Smooth muscle cell (in vitro differentiated cells): ENCODE data around the gene RNF25. TPM values are rescaled to one million over a fixed set of nuclear protein-coding genes. Genes with fewer than 3 reads are reported as not detected.

Experiments
- DNase-seq: peaks from one replicate; lab custom pipeline; 2025; ENCODE audit not compliant: unreplicated experiment; lab: John Stamatoyannopoulos, UW
- H2AFZ ChIP-seq: fragments of 200-600 bp; sonication (generic); 2 replicates; pipeline ENCODE4 v1.6.0; 2016; ENCODE audit warnings: antibody characterized with exemption, low read depth, mild to moderate bottlenecking
- H3F3A ChIP-seq: fragments of 200-600 bp; sonication (generic); 2 replicates; pipeline ENCODE4 v1.6.0; 2017; ENCODE audit warnings: antibody characterized with exemption, low read depth
- H3K27ac ChIP-seq: fragments of 200-600 bp; sonication (generic); 2 replicates; pipeline ENCODE4 v1.5.1; 2016; ENCODE audit warnings: low read depth, mild to moderate bottlenecking
- H3K27me3 ChIP-seq: fragments of 200-600 bp; sonication (generic); 2 replicates; pipeline ENCODE4 v1.6.1; 2016; ENCODE audit warnings: low read depth, mild to moderate bottlenecking
- H3K36me3 ChIP-seq: fragments of 200-600 bp; sonication (generic); 2 replicates; pipeline ENCODE4 v1.5.1; 2016; ENCODE audit warnings: low read depth
- H3K4me1 ChIP-seq: fragments of 200-600 bp; sonication (generic); 2 replicates; pipeline ENCODE4 v1.5.1; 2016; ENCODE audit warnings: low read depth
- H3K4me2 ChIP-seq: fragments of 200-600 bp; sonication (generic); 2 replicates; pipeline ENCODE4 v1.6.0; 2016; ENCODE audit warnings: mild to moderate bottlenecking
- H3K4me3 ChIP-seq: fragments of 200-600 bp; sonication (generic); 2 replicates; pipeline ENCODE4 v1.5.1; 2016; ENCODE audit warnings: mild to moderate bottlenecking
- H3K79me2 ChIP-seq: fragments of 200-600 bp; sonication (generic); 2 replicates; pipeline ENCODE4 v1.6.0; 2016; ENCODE audit warnings: low read depth, mild to moderate bottlenecking
- H3K9ac ChIP-seq: fragments of 200-600 bp; sonication (generic); 2 replicates; pipeline ENCODE4 v1.6.0; 2016; ENCODE audit warnings: low read depth
- H3K9me3 ChIP-seq: fragments of 200-600 bp; sonication (generic); replicated peaks from 2 replicates; pipeline ENCODE4 v1.5.1; 2016; ENCODE audit warnings: low read depth
- H4K20me1 ChIP-seq: fragments of 200-600 bp; sonication (generic); 2 replicates; pipeline ENCODE4 v1.6.0; 2016; ENCODE audit warnings: low read depth
- CTCF ChIP-seq: fragments of 200-600 bp; sonication (generic); IDR thresholded peaks from 2 replicates; pipeline ENCODE4 v1.5.1; 2017; ENCODE audit warnings: borderline replicate concordance, mild to moderate bottlenecking, antibody characterized with exemption; ENCODE audit not compliant: insufficient read depth, poor library complexity, severe bottlenecking
- WGBS: methylation state at CpG from one replicate; pipeline ENCODE4 v1.1.7; 2016; ENCODE audit warnings: low lambda C conversion rate; 5-methylcytosine and 5-hydroxymethylcytosine counted together
- polyA plus RNA-seq: library from polyadenylated mRNA; unstranded; fragments of >200 nt; fragmentation: Nextera tagmentation; extraction: Ambion mirVana; gene quantifications from 2 replicates; pipeline ENCODE4 v1.2.1, GENCODE V29; 2016
- total RNA-seq: library from RNA; depleted of rRNA; stranded (reverse); fragments of >200 nt; gene quantifications from 2 replicates; pipeline ENCODE4 v1.2.3, GENCODE V29; 2014

RNF25 gene
- total and polyA plus RNA-seq, 2 experiments from 2014 or later: 33.5 to 43.1 TPM

GRCh38 chr2:218716070-218716469, 44.3 kb upstream of the RNF25 start:
- H3K4me3 ChIP-seq: no peak overlapping the region
- peaks cover 69% of the 10 kb centered on the region for H3K79me2 ChIP-seq
- no peaks in the 10 kb centered on the region for H3F3A ChIP-seq
- H3K4me1 ChIP-seq: no peaks in the 10 kb centered on the region
- H3K9ac ChIP-seq: no peak overlapping the region
- TF ChIP-seq CTCF: no peak
- 92% methylated on average over 4 of the region's 4 CpGs for WGBS
- peaks cover 4% of the 10 kb centered on the region for H3K36me3 ChIP-seq
- no peak for DNase-seq
- no peaks in the 10 kb centered on the region for H3K9me3 ChIP-seq
- H3K27ac ChIP-seq: no peak overlapping the region
- H3K27me3 ChIP-seq: no peaks in the 10 kb centered on the region
- H2AFZ ChIP-seq: no peak overlapping the region
- peaks cover 59% of the 10 kb centered on the region for H4K20me1 ChIP-seq
- H3K4me2 ChIP-seq: no peak overlapping the region

- WGBS: 100% methylated on average over 2 of the region's 2 CpGs
- H3K9ac ChIP-seq: no peak overlapping the region
- H3F3A ChIP-seq: no peaks in the 10 kb centered on the region
- H3K4me2 ChIP-seq: no peak overlapping the region
- H3K79me2 ChIP-seq: peaks cover 52% of the 10 kb centered on the region
- no peak overlapping the region for H3K4me3 ChIP-seq
- TF ChIP-seq CTCF: no peak
- no peak for DNase-seq
- no peaks in the 10 kb centered on the region for H3K9me3 ChIP-seq
- no peaks in the 10 kb centered on the region for H3K4me1 ChIP-seq
- H4K20me1 ChIP-seq: peaks cover 40% of the 10 kb centered on the region
- no peak overlapping the region for H2AFZ ChIP-seq
- peaks cover 4% of the 10 kb centered on the region for H3K36me3 ChIP-seq
- no peaks in the 10 kb centered on the region for H3K27me3 ChIP-seq
- no peak overlapping the region for H3K27ac ChIP-seq
These were observed 42.1 kb upstream of the RNF25 start for GRCh38 chr2:218713922-218714321.

GRCh38 chr2:218711550-218711929, 39.7 kb upstream of the RNF25 start:
- peaks cover 47% of the 10 kb centered on the region for H3K79me2 ChIP-seq
- peaks cover 18% of the 10 kb centered on the region for H4K20me1 ChIP-seq
- H2AFZ ChIP-seq: peak overlapping the region; percentile 22
- H3K4me1 ChIP-seq: no peaks in the 10 kb centered on the region
- H3K36me3 ChIP-seq: peaks cover 4% of the 10 kb centered on the region
- no peaks in the 10 kb centered on the region for H3K9me3 ChIP-seq
- peak overlapping the region; percentile 53 for H3K4me3 ChIP-seq
- WGBS: 1% methylated on average over 5 of the region's 5 CpGs
- TF ChIP-seq CTCF: no peak
- peak overlapping the region; percentile 78 for H3K9ac ChIP-seq
- peak overlapping the region; percentile 82 for H3K4me2 ChIP-seq
- no peak for DNase-seq
- peak overlapping the region; percentile 78 for H3K27ac ChIP-seq
- H3K27me3 ChIP-seq: no peaks in the 10 kb centered on the region
- no peaks in the 10 kb centered on the region for H3F3A ChIP-seq
